Coronary artery (tissue), 2 donors: ENCODE data around the gene CDC123.

Source experiments
- DNase-seq: peaks from one replicate; pipeline ENCODE4 v3.0.0-alpha.2; 2017; ENCODE audit warnings: low spot score
- H3K27ac ChIP-seq, 2 donors: fragments of 200-600 bp; sonication (generic); one replicate each; pipeline ENCODE4 v1.5.1; 2016 to 2019
- H3K4me3 ChIP-seq: fragments of 200-600 bp; sonication (generic); 2 replicates; pipeline ENCODE4 v1.5.1; 2016; ENCODE audit warnings: mild to moderate bottlenecking, moderate library complexity
- CTCF ChIP-seq: fragments of 200-600 bp; sonication (generic); IDR thresholded peaks from one replicate; pipeline ENCODE4 v1.5.1; 2019; ENCODE audit warnings: antibody characterized with exemption

CDC123 gene

GRCh38 chr10:12189426-12189825 lies 6.6 kb upstream of the CDC123 start:
- TF ChIP-seq CTCF = no peak
- Histone ChIP-seq H3K4me3 (no peak overlapping the region), H3K27ac (no peak overlapping the region)
- no peak for DNase-seq

- Histone ChIP-seq H3K4me3 (no peak overlapping the region), H3K27ac (no peak overlapping the region)
- no peak for TF ChIP-seq CTCF
- DNase-seq = no peak
Measured at GRCh38 chr10:12191715-12192114, 4.3 kb upstream of the CDC123 start.

- Histone ChIP-seq H3K4me3 (no peak overlapping the region), H3K27ac (no peak overlapping the region)
- no peak for TF ChIP-seq CTCF
- no peak for DNase-seq
Measured at GRCh38 chr10:12193193-12193592, 2.8 kb upstream of the CDC123 start.

- Histone ChIP-seq H3K27ac (peak overlapping the region; percentile 35 to 81), H3K4me3 (peak overlapping the region; percentile 78)
- no peak for TF ChIP-seq CTCF
- DNase-seq = peak; percentile 76
Measured at GRCh38 chr10:12194752-12195271, 1.2 kb upstream of the CDC123 start.

- DNase-seq = no peak
- Histone ChIP-seq H3K4me3 (peak overlapping the region; percentile 78), H3K27ac (peak overlapping the region; percentile 35 to 81)
- TF ChIP-seq CTCF = no peak
Measured at GRCh38 chr10:12195281-12195602, 746 bp upstream of the CDC123 start.

- peak overlapping the region; percentile 78 for H3K4me3 ChIP-seq
- peak overlapping the region in 1 of 2 donors; percentile 81 for H3K27ac ChIP-seq
- TF ChIP-seq CTCF = no peak
- no peak for DNase-seq
Measured at GRCh38 chr10:12196531-12197211, 683 bp downstream of the CDC123 start.

GRCh38 chr10:12198156-12198555 lies 2.2 kb downstream of the CDC123 start:
- no peak for TF ChIP-seq CTCF
- no peak overlapping the region for H3K4me3 ChIP-seq

More at GRCh38 chr10:12198156-12198555, 2.2 kb downstream of the CDC123 start:
- H3K27ac ChIP-seq = no peak overlapping the region
- no peak for DNase-seq
